Prostate gland (tissue), 2 donors: ENCODE measurements around the gene CHRNA9. TPM values are rescaled to one million over a fixed set of nuclear protein-coding genes. Genes with fewer than 3 reads are reported as not detected.
"Not testable (repeated sequence)": the region's sequence is repeated elsewhere in the genome, so short reads cannot be mapped to it uniquely, and the experiment has no call there.

ENCODE experiments used
- DNase-seq: peaks from one replicate; pipeline ENCODE4 v3.0.0-alpha.2; 2019; ENCODE audit warnings: low spot score
- H3K27ac ChIP-seq, 2 donors: fragments of 200-600 bp; sonication (generic); 2 replicates each; pipeline ENCODE4 v1.5.1; 2017 to 2019
- H3K27me3 ChIP-seq: fragments of 200-600 bp; sonication (generic); replicated peaks from 2 replicates; pipeline ENCODE4 v1.5.1; 2019; ENCODE audit not compliant: insufficient read depth
- H3K36me3 ChIP-seq, 2 donors: fragments of 200-600 bp; sonication (generic); 1 replicate in 1 of 2; 2 replicates in 1 of 2; pipeline versions ENCODE4 v1.5.1 to v1.8.1; 2017 to 2019
- H3K4me1 ChIP-seq: fragments of 200-600 bp; sonication (generic); replicated peaks from 2 replicates; pipeline ENCODE4 v1.5.1; 2019
- H3K4me3 ChIP-seq, 2 donors: fragments of 200-600 bp; sonication (generic); 2 replicates each; pipeline ENCODE4 v1.5.1; 2017 to 2019
- H3K9me3 ChIP-seq: fragments of 200-600 bp; sonication (generic); 2 replicates; pipeline ENCODE4 v1.5.1; 2017
- CTCF ChIP-seq, 4 experiments: fragments of 200-600 bp in 2 of 4; fragments of 450-650 bp in 2 of 4; sonication (generic) in 2 of 4; IDR thresholded peaks; 1 replicate in 3 of 4; 2 replicates in 1 of 4; pipeline ENCODE4 v1.5.1; 2016 to 2019; ENCODE audit warnings: antibody characterized with exemption in 4 of 4, mild to moderate bottlenecking in 2 of 4, moderate library complexity in 2 of 4
- POLR2A ChIP-seq: fragments of 450-650 bp; IDR thresholded peaks from one replicate; pipeline ENCODE4 v1.6.1; 2016; ENCODE audit warnings: antibody characterized with exemption, mild to moderate bottlenecking
- POLR2AphosphoS5 ChIP-seq: sonication (generic); formaldehyde crosslinking; IDR thresholded peaks from one replicate; pipeline ENCODE4 v1.6.1; 2017; ENCODE audit warnings: antibody characterized with exemption
- WGBS: methylation state at CpG from one replicate; pipeline ENCODE4 v1.1.5; 2018; 5-methylcytosine and 5-hydroxymethylcytosine counted together
- intact Hi-C: fragments of 100-400 bp; cut with DNase I; formaldehyde crosslinking; loops from one replicate; pipeline ENCODE4 v1.14.2; 2022
- total RNA-seq, 2 donors: library from RNA; depleted of rRNA; stranded (reverse); fragments of >200 nt; gene quantifications; one replicate each; pipeline ENCODE4 v1.1.0, GENCODE V29; 2016

Gene CHRNA9
- total RNA-seq, 2 donors from 2014 or later, result not detected

DNA sequence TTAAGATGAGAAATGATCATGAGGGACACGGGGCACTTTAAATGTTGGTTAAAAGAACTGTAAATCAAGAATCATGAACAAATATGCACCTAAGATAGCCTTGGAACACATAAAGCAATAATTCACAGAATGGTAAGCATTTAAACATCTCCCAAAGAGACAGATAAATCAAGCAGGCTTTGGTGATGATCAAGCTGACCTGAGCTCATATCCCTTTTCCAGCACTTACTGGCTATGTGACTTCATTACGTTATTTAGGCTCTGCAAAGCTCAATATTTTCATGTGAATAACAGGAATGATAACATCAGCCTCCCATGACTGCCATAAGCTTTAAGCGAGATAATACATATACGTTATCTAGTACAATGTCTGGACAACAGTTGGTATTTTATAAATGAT, 54.9 kb downstream of the CHRNA9 start:
- TF ChIP-seq POLR2A, result no peak
- TF ChIP-seq POLR2AphosphoS5, result no peak
- TF ChIP-seq CTCF (IDR thresholded peaks at IDR 0.05), result no peak
- WGBS, result 87% methylated on average over 4 of the region's 4 CpGs
- H3K27me3 ChIP-seq, result no peaks in the 10 kb centered on the region
- intact Hi-C loops, result no loop called here
- H3K4me3 ChIP-seq, result no peak overlapping the region
- DNase-seq, result no peak
- H3K36me3 ChIP-seq, result no peaks in the 10 kb centered on the region
- H3K27ac ChIP-seq, result no peak overlapping the region
- H3K9me3 ChIP-seq, result no peaks in the 10 kb centered on the region
- H3K4me1 ChIP-seq, result no peaks in the 10 kb centered on the region

- H3K27ac ChIP-seq, DNase-seq, H3K4me1 ChIP-seq: not testable (repeated sequence)
Observed at GRCh38 chr4:40392241-40392640, 57.1 kb downstream of the CHRNA9 start.

DNA sequence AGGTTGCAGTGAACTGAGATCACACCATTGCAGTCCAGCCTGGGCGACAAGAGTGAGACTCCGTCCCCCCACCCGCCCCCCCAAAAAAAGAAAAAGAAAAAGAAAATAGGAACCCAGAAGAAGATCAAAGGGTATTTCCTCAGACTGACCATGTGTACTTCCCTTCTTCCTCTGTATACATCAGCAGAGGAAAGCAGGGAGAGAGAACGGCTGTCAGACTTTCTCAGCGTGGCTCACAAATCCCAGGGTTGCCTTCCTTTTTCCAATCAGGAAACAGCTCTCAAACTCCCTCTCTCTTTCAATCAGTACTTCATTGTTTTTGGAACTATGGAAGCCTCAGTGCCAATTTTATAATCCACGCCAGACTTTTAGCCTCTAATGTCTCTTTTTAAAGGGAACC, 59.1 kb downstream of the CHRNA9 start:
- WGBS, result 62% methylated on average over 6 of the region's 6 CpGs
- DNase-seq, result no peak
- no peak for TF ChIP-seq CTCF (IDR thresholded peaks at IDR 0.05)

More at GRCh38 chr4:40392241-40392640, 57.1 kb downstream of the CHRNA9 start:
- H3K36me3 ChIP-seq, intact Hi-C loops, H3K27me3 ChIP-seq, H3K4me3 ChIP-seq, H3K9me3 ChIP-seq: not testable (repeated sequence)
- WGBS, result 92% methylated on average over 9 of the region's 9 CpGs

DNA sequence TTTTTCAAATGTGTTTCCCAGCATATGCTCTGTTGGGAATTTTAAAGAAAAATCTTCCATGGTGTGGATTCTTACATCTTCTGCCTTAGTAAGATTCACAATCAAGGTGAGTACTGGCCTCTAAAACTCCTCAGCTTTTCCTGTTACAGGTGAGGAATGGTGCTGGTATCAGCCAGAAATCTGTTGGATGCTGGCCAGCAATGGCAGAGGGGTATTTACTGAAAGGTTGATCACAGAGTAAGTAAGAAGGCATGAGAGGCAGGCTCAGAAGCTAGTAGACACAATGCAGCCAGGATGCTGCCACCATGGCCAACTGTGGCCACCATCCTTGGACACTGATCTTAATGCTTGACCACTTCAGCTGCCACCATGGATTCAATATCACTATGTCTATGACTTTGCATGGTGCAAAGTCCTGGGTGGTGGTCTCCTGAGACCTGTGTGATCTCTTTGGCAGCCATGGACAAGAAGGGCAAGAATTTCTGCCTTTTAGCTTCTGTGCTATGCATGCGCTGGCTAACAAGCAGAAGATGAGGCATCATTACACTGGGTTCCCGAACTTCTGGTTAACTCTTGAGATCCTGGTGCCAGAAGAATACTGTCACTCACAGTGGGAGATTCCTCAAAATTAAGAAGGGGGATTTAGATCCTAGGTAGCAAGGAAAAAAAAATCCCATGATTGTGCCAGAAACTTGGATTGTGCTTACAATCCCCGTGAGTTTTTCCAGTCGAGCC, 60.2 kb downstream of the CHRNA9 start:
- TF ChIP-seq POLR2AphosphoS5 (no peak), POLR2A (no peak), CTCF (IDR thresholded peaks at IDR 0.05) (no peak)
- intact Hi-C loops, result no loop called here
- Histone ChIP-seq H3K4me1 (no peaks in the 10 kb centered on the region), H3K4me3 (no peak overlapping the region), H3K36me3 (no peaks in the 10 kb centered on the region), H3K27ac (peak overlapping the region in 1 of 2 donors; percentile 43), H3K27me3 (no peaks in the 10 kb centered on the region), H3K9me3 (no peaks in the 10 kb centered on the region)
- no peak for DNase-seq
- WGBS, result 32% methylated on average over 4 of the region's 4 CpGs

More for the DNA sequence above, 59.1 kb downstream of the CHRNA9 start:
- H3K36me3 ChIP-seq, result no peaks in the 10 kb centered on the region
- H3K4me1 ChIP-seq, result no peaks in the 10 kb centered on the region
- intact Hi-C loops, result no loop called here
- H3K27ac ChIP-seq, result no peak overlapping the region
- no peaks in the 10 kb centered on the region for H3K9me3 ChIP-seq
- H3K27me3 ChIP-seq, result no peaks in the 10 kb centered on the region
- no peak overlapping the region for H3K4me3 ChIP-seq

- peak overlapping the region; percentile 26 to 43 for H3K27ac ChIP-seq
- H3K36me3 ChIP-seq, result no peaks in the 10 kb centered on the region
- H3K4me1 ChIP-seq, result no peaks in the 10 kb centered on the region
- TF ChIP-seq CTCF (IDR thresholded peaks at IDR 0.05), result no peak
- TF ChIP-seq POLR2AphosphoS5, result peak; percentile 91
- H3K27me3 ChIP-seq, result no peaks in the 10 kb centered on the region
- no peak overlapping the region for H3K4me3 ChIP-seq
- peak; percentile 93 for DNase-seq
- WGBS, result 59% methylated on average over 7 of the region's 7 CpGs
- H3K9me3 ChIP-seq, result no peaks in the 10 kb centered on the region
- intact Hi-C loops, result no loop called here
Observed at GRCh38 chr4:40395908-40396793, 61.0 kb downstream of the CHRNA9 start.
